ENCODE data around the gene RAB1B.
A peak's percentile ranks its signal among the peaks of the same experiment; 100 is the strongest.

RAB1B gene

DNA sequence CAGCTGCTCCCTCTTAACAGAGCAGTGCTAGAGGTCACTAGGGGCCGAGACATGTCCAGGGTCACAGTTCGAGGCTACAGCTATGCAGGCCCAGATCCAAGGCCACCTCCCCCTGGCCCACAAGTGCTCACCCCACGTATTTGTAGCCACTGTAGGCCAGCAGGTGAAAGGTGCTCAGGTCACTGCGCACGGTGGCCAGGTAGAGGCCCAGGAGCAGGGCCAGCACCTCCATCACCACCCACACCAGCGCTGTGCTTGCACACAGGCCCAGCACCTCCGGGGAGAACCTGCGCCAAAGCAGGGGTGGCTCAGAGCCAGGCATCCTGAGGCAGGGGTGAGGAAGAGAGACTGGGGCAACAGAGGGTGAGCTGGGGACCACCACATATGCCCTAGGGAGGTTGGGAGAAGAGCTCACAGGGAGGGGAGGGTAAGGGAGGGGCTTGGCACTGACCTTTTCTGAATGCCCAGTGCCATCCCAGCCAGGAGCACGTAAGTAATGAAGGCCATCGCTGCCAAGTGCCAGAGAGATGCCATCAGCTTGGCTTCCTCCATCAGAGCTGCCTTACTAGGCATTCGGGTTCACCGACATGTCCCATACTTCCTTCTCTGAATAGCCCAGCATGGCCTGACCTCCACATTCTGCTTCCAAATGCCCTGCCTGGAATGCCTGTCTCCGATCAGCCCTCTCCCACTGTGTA lies 17.0 kb downstream of the RAB1B start:
- DNase-seq, result no peak

DNA sequence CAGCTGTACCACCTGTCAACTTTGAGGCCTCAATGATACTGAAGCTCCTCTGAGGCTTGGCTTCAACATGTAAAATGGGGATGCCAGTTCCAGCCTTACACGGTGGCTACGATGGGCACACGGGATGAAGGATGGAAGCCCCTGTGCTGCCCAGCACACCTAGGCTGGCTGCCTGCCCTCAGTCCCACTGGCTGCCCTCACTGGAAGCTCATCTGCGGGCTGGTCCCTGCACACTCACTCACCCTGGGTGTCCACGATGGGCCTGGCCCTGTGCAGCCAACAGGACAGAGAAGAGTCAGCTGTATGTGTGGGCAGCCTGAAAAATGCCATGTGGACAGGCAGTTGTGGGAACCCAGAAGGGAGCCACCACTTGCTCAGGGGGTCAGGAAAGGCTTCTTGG lies 18.3 kb downstream of the RAB1B start:
- DNase-seq, result no peak

DNA sequence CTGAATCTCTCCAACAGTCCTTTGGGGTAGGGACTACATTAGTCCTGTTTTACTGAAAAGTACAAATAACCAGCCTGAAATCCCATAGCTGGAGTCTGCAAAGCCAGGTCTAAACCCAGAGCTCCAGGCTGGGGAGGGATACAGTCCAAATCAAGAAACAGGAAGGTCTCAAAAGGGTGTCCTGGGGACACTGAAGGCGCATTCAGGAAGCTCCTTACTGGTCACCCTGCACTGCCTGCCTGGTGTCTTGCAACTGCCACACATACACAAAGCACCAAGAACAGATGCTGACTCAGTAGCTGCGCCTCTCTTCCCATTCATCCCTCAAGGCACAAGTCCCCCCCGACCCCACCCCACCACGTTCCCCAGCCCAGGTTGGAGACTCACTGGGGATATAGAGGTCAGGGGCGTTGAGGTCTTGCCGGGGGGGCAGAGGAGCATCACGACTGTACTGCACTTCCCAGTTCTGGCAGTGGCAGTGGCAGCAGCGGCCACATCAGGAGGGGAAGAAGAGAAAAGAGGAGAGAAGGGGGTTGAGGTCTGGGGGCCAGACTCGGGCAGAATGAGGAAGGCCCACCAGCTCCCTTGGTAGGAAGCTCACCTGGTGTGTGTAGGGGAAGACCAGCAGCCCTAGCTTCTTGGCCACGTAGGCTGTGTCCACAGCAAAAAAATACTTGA lies 18.9 kb downstream of the RAB1B start:
- DNase-seq, result no peak

DNA sequence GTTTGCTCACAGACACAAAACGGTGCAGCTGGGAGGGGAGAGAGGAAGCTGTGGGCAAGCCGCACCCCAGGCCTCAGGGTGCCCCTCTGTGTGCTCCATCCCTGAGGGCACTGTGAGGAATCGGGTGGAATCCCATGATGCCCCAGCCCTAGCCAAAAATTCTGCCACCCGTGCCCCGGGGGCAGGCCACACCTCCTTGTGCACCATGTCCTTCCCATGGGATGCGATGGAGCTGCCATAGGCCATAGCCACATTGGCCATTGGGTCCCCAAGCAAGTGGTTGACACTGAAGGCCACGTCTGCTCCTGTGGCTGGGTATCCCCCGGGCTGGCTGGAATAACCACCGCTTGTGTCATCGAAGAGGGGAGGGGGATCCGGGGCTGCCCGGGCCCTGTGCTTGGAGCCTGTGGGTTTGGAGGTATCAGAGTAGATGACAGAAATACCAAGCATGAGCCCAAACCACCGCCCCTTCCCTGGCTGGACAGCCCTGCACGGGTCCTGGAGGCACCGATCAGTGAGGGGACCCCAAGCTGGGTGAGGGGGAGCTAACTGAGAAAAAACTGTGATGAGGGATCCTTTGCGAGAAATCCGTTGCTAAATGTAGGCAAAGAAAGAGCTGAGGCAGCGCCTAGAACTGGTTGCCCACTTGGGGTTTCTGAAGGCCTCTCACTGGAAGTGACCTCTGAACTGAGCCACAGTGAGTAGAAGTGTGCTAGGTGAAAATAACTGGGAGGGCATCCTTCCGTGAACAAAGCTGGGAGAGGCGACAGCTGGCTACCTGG lies 19.6 kb downstream of the RAB1B start:
- DNase-seq, result no peak

DNA sequence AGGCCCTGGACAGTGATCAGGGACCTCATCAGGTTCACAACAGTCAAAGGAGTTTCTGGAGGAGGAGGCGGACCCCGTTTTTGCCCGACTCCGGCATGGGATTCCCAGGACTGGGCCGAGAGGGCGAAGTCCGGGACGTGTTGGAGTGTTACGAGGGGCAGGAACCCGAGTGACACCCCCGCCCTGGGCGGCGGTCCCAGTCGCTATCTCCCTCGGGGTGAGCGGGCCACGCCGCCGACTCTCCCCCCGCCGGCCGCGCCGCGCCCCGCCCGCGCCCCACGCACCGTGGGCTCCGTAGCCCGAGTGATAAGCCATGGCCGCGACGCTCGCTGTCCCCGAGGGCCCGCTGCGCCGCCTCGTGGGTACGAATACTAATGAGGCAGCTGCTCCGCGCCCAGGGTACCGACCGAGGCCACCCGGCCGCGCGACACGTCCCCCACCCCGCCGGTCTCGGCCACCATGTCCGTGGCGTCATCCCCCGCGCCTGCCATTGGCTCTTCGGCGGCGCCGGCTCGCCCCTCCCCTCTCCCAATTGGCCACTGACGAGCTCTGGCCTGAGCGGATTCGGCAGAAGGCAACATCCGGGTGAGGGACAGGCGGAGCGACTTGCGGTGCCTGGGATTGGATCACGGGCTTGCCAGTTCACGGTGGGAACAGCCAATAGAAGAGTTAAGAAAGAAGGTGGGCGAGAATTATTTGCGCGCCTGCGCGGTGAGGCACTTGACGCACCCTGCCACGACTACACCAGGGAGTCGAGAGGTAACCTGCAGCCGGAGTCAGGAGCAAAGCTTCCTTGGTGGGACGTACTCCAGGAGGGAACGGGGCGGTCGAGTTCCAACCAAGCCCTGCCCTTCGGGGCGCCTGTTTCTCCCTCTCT lies 20.5 kb downstream of the RAB1B start, which contains the start of gene YIF1A:
Gene YIF1A (minus strand): TSS at position 473 of the 877 bp plus-strand sequence. CDS start 158 bp downstream, at position 315.
- peak; percentile 97 for DNase-seq

DNA sequence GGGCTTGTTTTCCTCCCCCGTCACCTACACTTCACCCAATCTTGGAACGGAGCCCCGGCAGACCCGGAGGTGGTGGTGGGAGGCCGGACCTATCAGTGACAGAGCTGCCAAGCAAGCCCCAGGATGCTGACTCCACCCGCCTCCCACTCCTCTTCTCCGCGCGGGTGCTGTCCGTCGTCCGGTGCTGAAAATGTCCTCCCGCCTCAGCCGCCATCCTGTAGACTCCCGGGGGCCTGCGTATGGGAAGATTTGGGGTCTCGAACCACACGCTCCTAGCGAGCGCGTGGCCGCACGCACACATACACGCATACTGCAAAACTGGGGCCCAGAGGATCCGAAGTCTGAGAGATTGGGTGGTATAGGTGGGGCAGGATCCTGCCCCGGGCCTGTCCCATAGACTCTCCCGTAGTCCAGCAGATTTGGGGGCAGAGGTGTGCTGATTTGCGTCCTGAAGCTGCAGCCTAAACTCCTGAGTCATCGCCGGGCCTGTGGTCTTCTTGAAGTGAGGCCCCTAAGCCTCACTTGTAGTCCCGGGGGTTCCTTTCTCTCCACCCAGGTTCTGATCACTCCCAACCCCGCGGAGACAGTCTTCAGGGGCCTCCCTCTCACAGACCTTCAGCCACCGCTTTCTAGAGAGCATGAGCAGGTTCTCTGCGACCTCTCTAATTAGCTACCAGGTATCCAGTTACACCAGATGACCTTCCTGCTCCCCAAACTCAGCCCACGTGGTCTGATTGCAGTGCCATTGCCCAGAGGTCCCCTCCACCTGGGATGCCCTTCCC lies 21.3 kb downstream of the RAB1B start:
- no peak for DNase-seq

DNA sequence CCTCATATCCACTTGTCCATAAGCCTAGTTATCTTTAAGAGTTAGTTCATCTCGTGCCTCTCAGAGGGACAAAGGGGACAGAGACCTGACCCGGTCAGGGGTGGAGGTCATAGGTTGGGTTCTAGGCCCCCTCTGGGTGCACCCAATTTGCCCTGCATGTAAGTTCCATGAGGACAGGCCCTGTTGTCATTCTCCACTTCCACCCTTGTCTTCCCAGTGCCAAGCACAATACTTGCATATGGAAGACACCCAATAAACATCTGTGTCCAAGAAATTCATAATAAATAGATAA lies 21.8 kb downstream of the RAB1B start:
- no peak for DNase-seq

DNA sequence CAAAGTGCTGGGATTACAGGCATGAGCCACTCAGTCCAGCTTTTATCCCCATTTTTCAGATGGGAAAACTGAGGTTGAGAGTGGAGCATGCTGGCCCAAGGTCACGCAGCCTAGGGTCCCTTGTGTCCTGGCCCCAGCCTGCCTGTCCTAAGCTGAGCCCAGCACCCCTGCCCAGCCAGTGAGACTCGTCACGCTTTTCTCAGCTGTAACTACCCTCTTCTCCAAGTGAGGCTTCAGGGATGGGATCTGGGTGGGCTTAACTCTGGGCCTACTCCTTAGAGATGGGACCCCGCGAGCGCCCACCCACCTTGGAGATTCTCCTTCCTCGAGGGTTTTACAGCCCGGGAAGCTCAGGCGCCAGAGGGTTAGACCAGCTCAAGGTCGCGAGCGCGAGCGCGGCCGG lies 22.9 kb downstream of the RAB1B start:
- DNase-seq, result no peak

DNA sequence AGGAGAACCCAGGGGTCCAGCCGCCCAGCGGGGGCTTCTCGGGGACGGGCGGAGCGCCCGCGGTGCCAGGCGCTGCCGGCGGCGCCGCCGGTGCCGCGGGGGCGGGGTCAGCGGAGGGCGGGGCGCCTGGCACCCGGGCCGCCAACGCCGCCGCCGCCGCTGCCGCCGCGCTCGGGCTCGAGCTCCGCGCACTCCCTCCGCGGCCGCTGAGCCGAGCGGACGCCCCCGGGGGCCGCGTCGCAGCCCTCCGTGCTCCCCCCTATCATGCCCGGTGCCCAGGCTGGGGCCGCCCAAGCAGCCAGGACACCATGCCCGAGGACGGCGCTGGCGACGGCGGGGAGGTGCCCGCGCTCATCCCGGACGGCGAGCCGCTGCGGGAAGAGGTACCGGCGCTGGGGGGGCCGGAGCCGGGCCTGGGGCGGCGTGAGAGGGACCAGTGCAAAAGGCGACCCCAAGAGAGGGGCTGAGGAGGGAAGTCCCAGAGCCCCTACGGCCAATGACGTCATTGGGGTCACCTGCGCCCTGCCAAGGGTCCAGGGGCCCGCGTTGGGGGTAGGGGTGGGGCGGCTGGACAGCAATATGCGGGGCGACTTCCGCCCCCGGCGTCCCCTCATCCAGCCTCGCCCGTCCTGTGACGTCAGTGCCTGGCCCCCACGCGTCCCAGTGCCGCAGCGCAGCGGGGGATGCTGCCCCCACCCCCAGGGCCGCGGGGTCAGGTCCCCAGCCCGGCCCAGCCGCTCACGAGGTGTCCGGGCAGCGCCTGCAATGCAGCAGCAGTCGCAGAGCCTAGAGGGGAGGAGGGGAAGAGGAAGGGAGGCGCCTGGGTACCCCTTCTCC lies 23.5 kb downstream of the RAB1B start, which contains the start of gene TMEM151A:
Gene TMEM151A (plus strand): TSS at position 189 of the 837 bp plus-strand sequence. CDS start 120 bp downstream, at position 309.
- DNase-seq, result no peak

DNA sequence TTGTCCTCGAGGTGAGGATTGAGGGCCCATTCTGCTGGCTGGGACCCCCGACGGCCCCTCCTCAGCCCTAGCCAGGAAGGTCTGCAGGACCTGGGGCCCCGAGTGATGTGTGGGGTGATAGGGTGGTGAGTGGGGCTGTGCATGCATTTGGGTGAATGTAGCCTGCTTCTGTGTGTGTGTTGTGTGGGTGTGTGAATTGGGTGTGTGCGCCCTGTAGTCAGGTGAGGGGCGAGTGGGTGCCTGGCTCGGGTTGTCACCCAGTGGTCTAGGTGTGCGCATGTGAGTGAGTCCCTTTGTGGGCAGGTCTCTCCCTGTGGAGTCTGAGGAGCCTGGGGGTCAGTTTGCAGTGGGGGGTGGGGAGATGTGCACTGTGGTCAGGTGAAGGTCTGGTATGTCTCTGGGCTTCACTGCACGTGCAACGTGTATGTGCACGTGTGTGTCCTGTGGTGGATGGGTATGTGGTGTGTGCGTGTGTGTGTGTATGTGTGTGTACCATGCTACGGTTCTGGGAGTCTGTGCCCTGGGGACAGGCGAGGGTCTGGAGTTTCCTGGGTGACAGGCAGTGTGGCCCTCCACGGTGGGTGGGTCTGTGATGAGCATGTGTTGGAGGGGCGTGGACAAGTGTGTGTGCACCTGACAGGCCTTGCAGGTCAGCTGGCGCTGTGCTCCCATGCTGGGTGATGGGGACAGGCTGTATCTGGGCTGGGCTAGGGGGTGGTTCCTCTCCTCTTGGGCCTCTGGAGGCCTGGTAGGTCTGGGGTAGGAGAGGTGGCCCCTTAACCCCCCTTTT lies 24.3 kb downstream of the RAB1B start:
- DNase-seq, result no peak

DNA sequence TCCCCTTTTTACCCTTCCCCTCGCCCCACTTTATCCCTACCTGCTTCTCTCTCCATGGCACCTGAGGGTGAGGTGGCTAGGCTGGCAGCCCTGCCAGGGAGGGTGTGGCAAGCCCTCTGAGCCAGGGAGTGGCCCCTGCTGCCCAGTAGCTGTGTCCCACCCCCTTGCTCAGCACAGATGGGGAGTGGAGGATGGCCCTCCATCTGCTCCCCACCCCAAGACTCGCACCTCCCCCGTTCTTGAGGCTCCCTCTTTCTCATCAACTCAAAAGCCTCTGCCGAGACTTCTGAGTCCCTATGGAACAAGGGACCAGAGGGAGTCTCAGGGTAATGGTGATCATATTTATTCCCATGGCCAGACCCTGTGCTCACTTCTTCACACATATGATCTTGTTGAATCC lies 24.9 kb downstream of the RAB1B start:
- DNase-seq, result no peak

DNA sequence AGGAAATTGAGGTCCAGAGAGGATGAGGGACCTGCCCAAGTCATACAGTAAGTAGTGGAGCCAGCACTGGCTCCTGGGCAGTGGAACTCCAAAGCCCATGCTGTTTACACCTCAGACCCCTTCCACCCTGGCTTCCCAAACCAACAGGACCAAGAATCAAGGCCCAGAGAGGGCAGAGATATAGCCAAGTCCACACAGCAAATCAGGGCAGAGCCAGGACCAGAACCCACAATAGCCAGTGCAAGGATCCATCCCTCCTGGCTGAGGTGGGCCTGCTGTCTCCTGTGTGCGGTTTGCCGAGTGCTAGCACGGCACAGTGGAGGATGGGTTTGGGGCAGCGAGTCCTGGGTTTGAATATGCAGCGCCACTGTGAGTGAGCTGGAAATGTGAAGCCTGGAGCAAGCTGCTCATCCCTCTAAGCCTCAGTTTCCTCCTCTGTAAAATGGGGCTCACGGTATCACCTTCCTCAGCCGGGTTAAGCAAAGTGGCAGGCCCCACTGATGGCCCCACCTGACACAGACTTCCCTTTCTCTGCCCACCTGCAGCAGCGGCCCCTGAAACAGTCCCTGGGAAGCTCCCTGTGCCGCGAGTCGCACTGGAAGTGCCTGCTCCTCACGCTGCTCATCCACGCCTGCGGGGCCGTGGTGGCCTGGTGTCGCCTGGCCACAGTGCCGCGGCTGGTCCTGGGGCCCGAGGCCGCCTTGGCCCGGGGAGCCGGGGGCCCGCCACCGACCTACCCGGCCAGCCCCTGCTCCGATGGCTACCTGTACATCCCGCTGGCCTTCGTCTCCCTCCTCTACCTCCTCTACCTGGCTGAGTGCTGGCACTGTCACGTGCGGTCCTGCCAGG lies 25.6 kb downstream of the RAB1B start:
- no peak for DNase-seq

DNA sequence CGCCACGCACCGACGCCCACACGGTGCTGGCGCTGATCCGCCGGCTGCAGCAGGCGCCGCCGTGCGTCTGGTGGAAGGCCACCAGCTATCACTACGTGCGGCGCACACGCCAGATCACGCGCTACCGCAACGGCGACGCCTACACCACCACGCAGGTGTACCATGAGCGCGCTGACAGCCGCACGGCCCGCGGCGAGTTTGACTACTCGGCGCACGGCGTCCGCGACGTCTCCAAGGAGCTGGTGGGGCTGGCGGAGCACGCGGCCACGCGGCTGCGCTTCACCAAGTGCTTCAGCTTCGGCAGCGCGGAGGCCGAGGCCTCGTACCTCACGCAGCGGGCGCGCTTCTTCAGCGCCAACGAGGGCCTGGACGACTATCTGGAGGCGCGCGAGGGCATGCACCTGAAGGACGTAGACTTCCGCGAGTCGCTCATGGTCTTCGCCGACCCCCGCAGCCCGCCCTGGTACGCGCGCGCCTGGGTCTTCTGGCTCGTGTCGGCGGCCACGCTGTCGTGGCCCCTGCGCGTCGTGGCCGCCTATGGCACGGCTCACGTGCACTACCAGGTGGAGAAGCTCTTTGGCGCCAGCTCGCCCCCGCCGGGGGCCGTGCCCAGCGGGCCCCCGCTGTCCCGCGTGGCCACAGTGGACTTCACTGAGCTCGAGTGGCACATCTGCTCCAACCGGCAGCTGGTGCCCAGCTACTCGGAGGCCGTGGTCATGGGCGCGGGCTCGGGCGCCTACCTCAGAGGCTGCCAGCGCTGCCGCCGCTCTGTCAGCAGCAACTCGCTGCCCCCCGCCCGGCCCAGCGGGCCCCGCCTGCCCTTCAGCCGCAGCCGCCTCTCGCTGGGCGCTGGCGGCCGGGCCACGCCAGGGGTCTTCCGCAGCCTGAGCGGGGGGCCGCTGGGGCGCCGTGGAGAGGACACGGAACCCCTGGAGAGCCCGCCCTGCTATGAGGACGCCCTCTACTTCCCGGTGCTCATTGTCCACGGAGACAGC lies 26.5 kb downstream of the RAB1B start:
- DNase-seq, result no peak

DNA sequence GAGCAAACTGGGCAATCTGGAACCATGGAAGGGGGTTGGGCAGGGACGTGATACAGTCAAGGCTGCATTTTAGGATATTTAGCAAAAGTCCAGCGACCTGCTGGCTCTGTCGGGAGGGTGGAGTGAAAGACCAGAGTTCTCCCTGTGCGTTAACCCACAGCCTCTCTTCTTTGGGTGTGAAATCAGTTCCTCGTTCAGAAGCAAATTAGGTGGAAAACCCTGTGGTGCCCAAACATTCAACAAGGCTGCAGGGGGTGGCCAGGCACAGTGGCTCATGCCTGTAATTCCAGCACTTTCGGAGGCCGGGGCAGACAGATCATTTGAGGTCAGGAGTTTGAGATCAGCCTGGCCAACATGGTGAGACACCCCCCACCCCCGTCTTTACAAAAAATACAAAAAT lies 29.2 kb downstream of the RAB1B start:
- no peak for DNase-seq

DNA sequence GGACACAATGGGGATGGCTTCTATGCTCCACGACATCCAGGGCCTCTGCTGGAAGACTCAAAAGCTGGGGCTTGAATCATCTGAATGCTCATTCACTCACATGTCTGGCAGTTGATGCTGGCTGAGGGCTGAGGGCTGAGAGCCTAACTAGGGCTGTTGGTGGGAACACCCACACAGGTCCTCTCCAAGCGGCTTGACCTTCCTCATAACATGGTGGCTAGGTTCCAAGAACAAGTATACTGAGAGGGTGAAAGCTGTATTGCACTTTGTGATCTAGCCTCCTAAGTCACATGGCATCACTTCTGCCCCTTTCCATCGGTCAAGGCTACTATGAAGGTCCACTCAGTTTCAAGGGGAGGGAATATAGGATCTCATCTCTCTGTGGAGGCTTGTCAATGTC lies 30.7 kb downstream of the RAB1B start:
- DNase-seq, result no peak

DNA sequence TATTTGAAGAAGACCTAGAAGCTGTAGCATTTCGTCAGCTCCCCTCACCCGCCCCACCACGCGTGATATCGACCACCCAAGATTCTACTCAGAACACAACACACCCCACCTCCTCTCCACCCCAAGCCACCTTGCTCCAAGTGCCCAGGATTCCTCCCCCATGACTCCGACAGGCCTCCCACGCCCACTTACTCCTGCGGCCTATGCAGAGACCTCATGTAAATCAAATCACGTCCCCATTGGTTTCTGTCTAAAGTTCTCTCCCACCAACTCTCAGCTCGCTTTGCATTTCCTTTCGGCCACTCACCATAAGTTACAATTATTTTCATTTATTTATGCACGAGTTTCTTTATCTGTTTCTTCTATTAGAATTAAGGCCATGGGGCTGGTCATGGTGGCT lies 34.2 kb downstream of the RAB1B start:
- no peak for DNase-seq

DNA sequence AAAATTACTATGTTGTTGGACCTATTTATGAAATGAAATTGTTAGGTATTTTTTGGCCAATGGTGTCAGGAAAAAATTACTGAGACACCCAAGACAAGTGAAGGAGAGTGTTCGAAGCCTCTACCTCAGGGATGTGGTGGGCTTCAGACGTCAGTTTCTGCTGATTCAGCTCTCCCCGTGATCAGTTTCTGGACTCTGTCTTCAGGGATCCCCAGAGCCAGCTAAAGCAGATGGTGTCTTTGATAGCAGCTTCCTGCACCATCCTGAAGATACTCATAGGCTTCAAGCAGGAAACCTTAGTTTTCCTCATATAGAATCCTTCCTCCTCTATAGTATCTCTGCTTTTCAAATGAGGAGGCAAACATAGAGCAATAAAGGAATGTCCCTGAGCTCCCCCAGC lies 41.0 kb downstream of the RAB1B start:
- DNase-seq, result no peak

DNA sequence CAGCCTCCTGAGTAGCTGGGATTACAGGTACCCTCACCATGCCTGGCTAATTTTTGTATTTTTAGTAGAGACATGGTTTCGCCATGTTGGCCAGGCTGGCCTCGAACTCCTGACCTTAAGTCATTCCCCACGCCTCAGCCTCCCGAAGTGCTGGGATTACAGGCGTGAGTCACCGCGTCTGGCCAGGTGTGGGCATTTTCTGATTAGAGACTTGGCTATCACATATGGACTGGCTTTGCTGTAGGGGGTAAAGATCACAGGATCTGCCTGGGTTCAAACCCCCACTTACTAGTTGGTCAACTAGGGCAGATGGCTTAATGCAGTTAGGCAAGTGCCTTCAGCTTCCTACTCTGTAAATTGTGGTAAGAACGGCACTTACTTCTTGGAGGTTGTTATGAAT lies 41.9 kb downstream of the RAB1B start:
- no peak for DNase-seq
